Right ventricle myocardium superior (tissue), 1 donor: ENCODE measurements around the gene JMY. TPM values are rescaled to one million over a fixed set of nuclear protein-coding genes. Genes with fewer than 3 reads are reported as not detected.
A peak's percentile ranks its signal among the peaks of the same experiment; 100 is the strongest.

Experiments
- ATAC-seq: fragments of 200-7000 bp; cut with Tn5 transposase; one replicate; pipeline ENCODE4 v1.9.1; 2020; ENCODE audit warnings: mild to moderate bottlenecking; ENCODE audit not compliant: poor library complexity
- DNase-seq: peaks from one replicate; pipeline ENCODE4 v3.0.0-alpha.2; 2020
- intact Hi-C: fragments of 100-400 bp; cut with DNase I; formaldehyde crosslinking; loops from one replicate; pipeline ENCODE4 v1.11.2; 2022
- total RNA-seq: library from RNA; stranded (reverse); fragmentation: NEBNext Ultra II Directional; extraction: Animal tissue kit (Norgen Biotek cat#: 25700); gene quantifications from one replicate; pipeline ENCODE4 v1.2.1, GENCODE V29; 2021
- donor health status: DM: no; HTN: yes; CAD: no; lungs with severe emphysema.

The JMY gene
- total RNA-seq, 1 donor from 2014 or later, result 9.7 TPM

DNA sequence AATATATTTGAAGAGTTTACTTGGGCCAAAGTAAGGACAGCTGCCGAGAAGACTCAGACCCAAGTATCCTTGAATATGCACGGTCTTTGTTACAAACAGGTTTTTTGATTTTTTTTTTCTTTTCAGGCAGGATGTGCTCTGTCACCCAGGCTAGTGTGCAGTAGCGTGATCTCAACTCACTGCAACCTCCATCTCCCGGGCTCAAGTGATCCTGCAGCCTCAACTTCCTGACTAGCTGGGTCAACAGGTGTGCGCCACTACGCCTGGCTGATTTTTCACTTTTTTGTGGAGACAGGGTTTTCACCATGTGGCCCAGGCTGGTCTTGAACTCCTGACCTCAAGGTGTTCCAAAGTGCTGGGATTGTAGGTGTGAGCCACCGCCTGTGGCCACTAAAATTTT is 27.4 kb downstream of the JMY start:
- no peak for DNase-seq
- intact Hi-C loops, result no loop called here
- no peak for ATAC-seq

GRCh38 chr5:79267180-79267579 is 31.2 kb downstream of the JMY start:
- DNase-seq (no peak), ATAC-seq (no peak)
- intact Hi-C loops, result no loop called here

DNA sequence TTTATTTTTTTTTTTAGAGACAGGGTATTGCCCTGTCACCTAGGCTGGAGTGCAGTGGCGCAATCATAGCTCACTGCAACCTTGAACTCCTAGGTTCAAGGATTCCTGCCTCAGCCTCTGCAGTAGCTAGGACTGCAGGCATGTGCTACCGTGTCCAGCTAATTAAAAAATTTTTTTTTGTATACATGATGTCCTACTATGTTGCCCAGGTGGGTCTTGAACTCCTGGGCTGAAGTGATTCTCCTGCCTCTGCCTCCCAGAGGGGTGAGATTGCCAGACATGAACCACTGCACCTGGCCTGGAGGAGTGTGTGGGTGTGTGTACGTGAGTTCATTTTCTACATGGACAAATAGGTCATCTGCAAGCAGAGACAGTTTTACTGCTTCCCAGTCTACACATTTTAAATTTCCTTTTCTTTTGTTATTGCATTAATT is 33.8 kb downstream of the JMY start:
- DNase-seq (no peak), ATAC-seq (no peak)
- intact Hi-C loops, result no loop called here

GRCh38 chr5:79273341-79273740 is 37.4 kb downstream of the JMY start:
- no peak for DNase-seq
- ATAC-seq, result no peak
- intact Hi-C loops, result no loop called here

GRCh38 chr5:79284846-79285245 is 48.9 kb downstream of the JMY start:
- DNase-seq, result no peak
- intact Hi-C loops, result no loop called here
- ATAC-seq, result no peak

DNA sequence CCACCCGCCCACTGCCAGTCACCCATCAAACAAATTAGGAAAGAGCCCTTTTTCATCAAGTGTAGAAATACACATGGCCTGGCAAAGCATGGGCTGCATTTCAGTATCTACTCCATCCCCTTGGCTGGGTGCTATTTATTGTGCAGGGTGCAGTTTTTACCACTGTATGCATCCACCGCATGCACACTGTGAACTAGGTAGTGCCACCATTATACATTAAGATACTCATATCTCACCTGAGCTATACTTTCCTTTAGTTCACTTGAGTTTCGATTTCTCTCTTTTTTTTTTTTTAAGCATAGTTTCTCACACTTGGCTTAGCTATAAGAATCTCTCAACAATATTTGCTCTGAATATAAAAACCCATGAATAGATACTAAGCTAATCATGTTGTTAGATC is 49.4 kb downstream of the JMY start:
- no peak for ATAC-seq
- no peak for DNase-seq
- intact Hi-C loops, result no loop called here

DNA sequence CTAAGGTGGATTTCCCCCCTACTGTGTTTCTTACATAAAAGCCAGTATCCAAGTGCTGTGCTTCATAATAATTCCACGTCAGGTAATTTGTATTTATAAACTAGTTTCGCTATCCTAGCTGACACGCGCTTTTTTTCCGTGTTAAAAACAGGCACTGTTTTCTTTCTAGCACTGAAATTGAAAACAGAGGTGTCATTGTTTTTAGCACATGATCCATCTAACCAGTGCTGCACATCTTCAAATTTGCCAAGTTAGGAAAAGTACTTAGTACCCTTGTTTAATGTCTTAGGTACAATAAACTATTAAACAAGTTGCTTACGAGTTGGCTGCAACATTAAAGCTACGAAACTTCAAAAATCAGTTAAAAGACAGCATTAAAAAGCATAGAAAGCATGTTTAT is 49.9 kb downstream of the JMY start:
- intact Hi-C loops, result no loop called here
- DNase-seq (no peak), ATAC-seq (no peak)

- ATAC-seq (no peak), DNase-seq (no peak)
- intact Hi-C loops, result no loop called here
Measured at GRCh38 chr5:79287380-79287779, 51.4 kb downstream of the JMY start.

DNA sequence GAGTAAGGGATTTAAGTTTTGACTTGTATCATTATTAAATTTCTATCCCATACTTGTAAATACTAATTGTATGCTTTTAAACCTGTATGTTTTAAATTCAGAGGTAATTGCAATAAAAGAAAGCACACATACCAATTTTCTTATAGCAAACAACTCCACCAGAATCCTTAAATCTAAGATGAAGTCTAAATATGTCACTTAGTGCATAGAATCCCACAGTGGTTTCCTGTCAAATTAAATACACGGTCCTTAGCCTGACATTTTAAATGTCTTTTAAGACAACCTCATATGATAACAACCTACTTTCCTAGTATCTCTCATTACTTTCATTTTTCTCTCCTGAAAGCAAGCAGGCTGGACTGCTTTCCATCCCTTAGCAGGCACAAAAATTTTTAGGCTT is 52.0 kb downstream of the JMY start:
- DNase-seq, result no peak
- intact Hi-C loops, result no loop called here
- ATAC-seq, result no peak

- intact Hi-C loops, result no loop called here
- no peak for DNase-seq
- ATAC-seq, result no peak
Measured at GRCh38 chr5:79295029-79295428, 59.1 kb downstream of the JMY start.

GRCh38 chr5:79297661-79298060 is 61.7 kb downstream of the JMY start:
- intact Hi-C loops, result no loop called here
- no peak for DNase-seq
- peak; percentile 87 for ATAC-seq

DNA sequence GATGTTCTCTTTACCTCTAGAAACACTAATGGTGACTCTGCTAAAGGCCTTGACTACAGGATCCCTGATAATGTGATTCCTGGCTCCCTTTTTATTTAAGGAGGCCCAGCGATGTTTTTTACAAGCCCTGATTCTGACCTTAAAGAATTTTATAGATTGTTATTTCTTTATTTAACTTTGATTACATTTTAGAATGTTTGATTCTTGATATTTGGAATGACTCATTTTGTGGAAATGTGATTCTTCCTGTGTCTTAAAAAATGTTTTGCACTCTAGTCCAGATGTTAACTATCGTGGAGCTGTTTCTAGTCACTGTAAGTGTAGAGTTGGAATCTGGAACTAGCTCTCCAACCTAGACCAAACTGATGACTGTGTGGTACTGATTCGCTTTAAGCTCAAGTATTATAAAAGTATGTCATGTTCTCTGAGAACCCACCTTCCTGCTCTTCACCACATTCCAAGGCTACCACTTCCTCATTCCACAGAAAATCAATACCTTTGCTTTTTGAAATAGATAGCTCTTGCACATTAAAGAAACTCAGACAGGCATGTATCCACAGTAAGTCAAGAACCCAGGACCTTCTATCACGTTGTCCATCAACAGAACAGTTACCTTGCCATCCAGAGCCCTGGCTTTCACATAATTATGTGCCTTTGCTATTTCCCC is 65.2 kb downstream of the JMY start:
- intact Hi-C loops, result no loop called here
- no peak for ATAC-seq

GRCh38 chr5:79302454-79302853 is 66.5 kb downstream of the JMY start:
- DNase-seq (no peak), ATAC-seq (no peak)
- intact Hi-C loops, result no loop called here

More for the DNA sequence above, 65.2 kb downstream of the JMY start:
- no peak for DNase-seq

GRCh38 chr5:79305706-79306105 is 69.8 kb downstream of the JMY start:
- intact Hi-C loops, result no loop called here
- DNase-seq, result no peak
- no peak for ATAC-seq

- ATAC-seq (no peak), DNase-seq (no peak)
- intact Hi-C loops, result no loop called here
Measured at GRCh38 chr5:79318935-79319614, 83.1 kb downstream of the JMY start.

DNA sequence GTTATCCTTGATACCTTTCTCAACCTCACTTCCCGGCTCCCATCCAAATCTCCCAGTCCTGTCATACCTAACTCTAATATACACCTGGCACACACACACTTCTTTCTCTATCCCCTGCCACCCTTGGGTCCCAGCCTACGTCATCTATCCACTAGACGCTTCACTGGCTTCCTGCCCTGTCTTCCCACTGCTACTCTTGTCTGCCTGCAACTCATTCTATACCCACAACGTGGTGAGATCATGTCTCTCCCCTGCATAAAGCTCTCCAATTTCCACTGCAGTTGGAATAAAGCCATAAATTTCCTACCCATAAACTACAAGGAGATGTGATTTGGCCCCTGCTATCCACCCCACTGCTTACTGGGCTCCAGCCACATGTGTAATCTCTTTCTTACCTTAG is 93.5 kb downstream of the JMY start:
- intact Hi-C loops, result no loop called here
- no peak for DNase-seq
- ATAC-seq, result no peak

DNA sequence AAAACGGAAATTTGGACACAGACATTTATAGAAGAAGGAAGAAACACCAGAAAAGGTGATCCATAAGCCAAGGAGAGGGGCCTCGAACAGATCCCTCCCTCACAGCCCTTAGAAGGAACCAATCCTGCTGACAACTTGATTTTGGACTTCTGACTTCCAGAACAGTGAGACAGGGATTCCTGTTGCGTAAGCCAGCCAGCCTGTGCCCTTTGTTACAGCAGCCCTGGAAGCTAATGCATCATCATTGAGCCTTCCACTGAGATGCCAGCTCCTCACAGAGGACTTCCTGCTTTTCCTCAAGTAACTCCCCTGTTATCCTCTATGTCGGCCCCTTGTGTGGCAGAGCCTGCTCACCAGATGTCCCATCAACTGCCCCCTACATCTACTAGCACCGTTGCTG is 94.1 kb downstream of the JMY start:
- ATAC-seq, result no peak
- no peak for DNase-seq
- intact Hi-C loops, result no loop called here

- intact Hi-C loops, result no loop called here
- ATAC-seq (no peak), DNase-seq (no peak)
Measured at GRCh38 chr5:79333852-79334557, 98.1 kb downstream of the JMY start.

GRCh38 chr5:79346420-79346824 is 110.5 kb downstream of the JMY start:
- ATAC-seq (no peak), DNase-seq (no peak)
- intact Hi-C loops, result no loop called here

DNA sequence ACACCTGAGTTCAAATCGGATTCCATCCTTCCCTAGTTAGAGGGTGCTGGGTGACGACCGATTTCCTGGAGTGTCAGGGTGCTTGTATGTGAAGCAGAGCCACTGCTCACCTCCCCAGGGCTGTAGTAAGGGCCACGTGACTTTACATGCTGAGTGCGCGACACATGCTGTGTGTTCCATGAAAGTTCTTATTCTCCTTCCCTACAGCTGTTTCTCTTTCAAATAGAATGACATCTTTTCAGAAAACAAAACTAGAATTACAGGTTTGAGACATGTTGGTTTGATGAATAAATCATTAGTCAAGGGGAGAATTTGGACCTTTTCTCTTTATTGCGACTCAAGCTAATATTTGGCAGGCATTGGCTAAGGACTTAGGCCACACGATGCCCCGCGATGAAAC is 113.1 kb downstream of the JMY start:
- no peak for ATAC-seq
- intact Hi-C loops, result no loop called here
- DNase-seq, result no peak
